ENCODE measurements around the gene SCN10A. TPM values are rescaled to one million over a fixed set of nuclear protein-coding genes. Genes with fewer than 3 reads are reported as not detected.

Gene SCN10A
- total RNA-seq, 3 donors from 2014 or later: not detected

DNA sequence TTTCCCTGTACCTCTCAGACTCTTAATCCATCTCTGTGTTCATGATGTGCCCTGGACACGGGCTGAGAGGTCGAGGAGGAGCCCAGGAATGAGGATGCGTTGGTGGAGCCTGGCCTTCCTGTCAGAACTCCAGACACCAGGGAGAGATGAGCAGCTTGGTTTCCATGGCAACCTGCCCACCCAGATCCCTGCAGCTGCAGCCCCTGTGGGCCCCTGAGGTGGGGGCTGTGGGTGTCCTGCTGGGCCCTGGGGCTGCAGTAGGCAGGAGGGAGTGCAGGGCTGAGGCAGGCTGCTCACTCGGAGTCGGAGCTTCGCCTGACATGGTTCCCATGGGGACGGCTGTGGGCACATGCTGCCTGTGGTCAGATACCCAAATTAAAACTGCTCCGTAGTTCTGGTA lies 7.7 kb upstream of the SCN10A start:
- Mint-ChIP-seq H3K4me3 (no peak overlapping the region), H3K9me3 (no peaks in the 10 kb centered on the region), H3K27me3 (ENCODE audit: low read depth) (peaks cover 12% of the 10 kb centered on the region), H3K36me3 (ENCODE audit: insufficient read depth) (no peaks in the 10 kb centered on the region), H3K4me1 (ENCODE audit: low read depth) (no peaks in the 10 kb centered on the region)
- ATAC-seq: no peak
- no peak for DNase-seq

DNA sequence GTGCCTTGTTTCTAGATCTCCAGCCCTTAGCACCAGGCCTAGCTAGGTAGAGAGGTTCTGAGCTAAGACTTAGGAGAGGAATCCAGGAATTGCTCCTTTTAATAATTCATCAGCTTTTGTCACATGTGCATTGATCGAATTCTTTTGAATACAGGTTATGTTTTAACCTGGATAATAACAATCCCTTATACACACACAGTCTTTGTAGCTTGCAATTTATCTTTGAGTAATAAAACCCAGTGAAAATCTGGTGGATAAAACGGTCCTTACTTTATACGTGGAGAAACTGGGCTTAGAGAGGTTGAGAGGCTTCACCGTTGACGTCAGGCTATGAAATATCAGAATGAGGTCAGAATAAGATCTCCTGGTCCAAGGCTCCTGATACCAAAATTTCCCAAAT lies 7.2 kb upstream of the SCN10A start:
- ATAC-seq (no peak), DNase-seq (no peak)
- H3K4me1 Mint-ChIP-seq (ENCODE audit: low read depth): no peaks in the 10 kb centered on the region
- H3K27me3 Mint-ChIP-seq (ENCODE audit: low read depth): peaks cover 12% of the 10 kb centered on the region
- no peak overlapping the region for H3K4me3 Mint-ChIP-seq
- H3K9me3 Mint-ChIP-seq: no peaks in the 10 kb centered on the region
- H3K36me3 Mint-ChIP-seq (ENCODE audit: insufficient read depth): no peaks in the 10 kb centered on the region

DNA sequence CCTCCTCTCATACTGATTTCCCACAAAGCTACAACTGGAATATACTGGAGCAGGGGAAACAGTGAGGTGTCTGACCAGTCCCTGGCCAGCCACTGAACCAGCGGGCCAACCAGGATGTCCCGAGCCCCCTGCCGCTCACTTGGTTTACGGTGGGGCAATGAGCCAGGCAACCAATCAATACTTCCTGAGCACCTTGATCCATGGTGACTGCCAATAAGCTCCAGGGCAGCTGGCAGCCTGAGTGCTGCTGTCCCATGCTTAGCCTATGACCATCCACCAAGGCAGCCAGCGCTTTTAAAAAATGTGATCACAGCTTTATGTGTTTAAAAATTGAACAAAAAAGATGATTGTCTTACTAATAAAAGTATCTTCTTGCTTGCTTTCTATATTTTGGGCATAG lies 4.2 kb downstream of the SCN10A start:
- Mint-ChIP-seq H3K9me3 (no peaks in the 10 kb centered on the region), H3K4me1 (ENCODE audit: low read depth) (no peaks in the 10 kb centered on the region), H3K36me3 (ENCODE audit: insufficient read depth) (no peaks in the 10 kb centered on the region), H3K27me3 (ENCODE audit: low read depth) (peaks cover 4% of the 10 kb centered on the region), H3K4me3 (no peak overlapping the region)
- no peak for ATAC-seq
- DNase-seq: no peak

- Mint-ChIP-seq H3K4me3 (no peak overlapping the region), H3K4me1 (ENCODE audit: low read depth) (no peaks in the 10 kb centered on the region), H3K9me3 (peaks cover 5% of the 10 kb centered on the region), H3K27me3 (ENCODE audit: low read depth) (peaks cover 6% of the 10 kb centered on the region), H3K36me3 (ENCODE audit: insufficient read depth) (no peaks in the 10 kb centered on the region)
- DNase-seq (no peak), ATAC-seq (no peak)
Observed at GRCh38 chr3:38805765-38806386, 10.1 kb downstream of the SCN10A start.

GRCh38 chr3:38805004-38805403 lies 11.0 kb downstream of the SCN10A start:
- Mint-ChIP-seq H3K27me3 (ENCODE audit: low read depth) (peaks cover 5% of the 10 kb centered on the region), H3K36me3 (ENCODE audit: insufficient read depth) (no peaks in the 10 kb centered on the region), H3K4me1 (ENCODE audit: low read depth) (no peaks in the 10 kb centered on the region), H3K9me3 (peaks cover 5% of the 10 kb centered on the region), H3K4me3 (no peak overlapping the region)
- ATAC-seq (no peak), DNase-seq (no peak)

GRCh38 chr3:38800511-38800910 lies 15.5 kb downstream of the SCN10A start:
- Mint-ChIP-seq H3K4me3 (no peak overlapping the region), H3K4me1 (ENCODE audit: low read depth) (no peaks in the 10 kb centered on the region), H3K27me3 (ENCODE audit: low read depth) (peaks cover 12% of the 10 kb centered on the region), H3K9me3 (no peaks in the 10 kb centered on the region), H3K36me3 (ENCODE audit: insufficient read depth) (no peaks in the 10 kb centered on the region)
- DNase-seq (no peak), ATAC-seq (no peak)

DNA sequence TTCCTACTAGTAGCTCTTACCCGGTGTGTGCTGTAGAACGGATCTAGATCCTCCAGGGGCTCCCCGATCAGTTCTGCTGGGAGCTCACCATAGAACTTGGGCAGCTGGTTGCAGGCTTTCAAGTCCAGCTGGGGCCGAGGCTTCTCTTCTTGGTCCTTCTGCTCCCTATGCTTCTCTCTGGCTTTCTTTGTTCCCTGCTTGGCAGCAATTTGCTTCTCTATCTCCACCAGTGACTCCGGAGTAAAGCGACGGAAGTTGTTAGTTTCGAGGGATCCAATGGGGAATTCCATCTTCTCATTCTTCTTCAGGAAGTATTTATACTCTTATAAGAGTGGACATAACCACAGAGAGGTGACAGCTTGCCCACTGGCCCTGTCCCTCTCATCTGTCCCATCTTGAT lies 22.3 kb downstream of the SCN10A start:
- Mint-ChIP-seq H3K4me3 (no peak overlapping the region), H3K9me3 (no peaks in the 10 kb centered on the region), H3K36me3 (ENCODE audit: insufficient read depth) (no peaks in the 10 kb centered on the region), H3K27me3 (ENCODE audit: low read depth) (peaks cover 8% of the 10 kb centered on the region), H3K4me1 (ENCODE audit: low read depth) (no peaks in the 10 kb centered on the region)
- DNase-seq: no peak
- no peak for ATAC-seq

- Mint-ChIP-seq H3K4me1 (ENCODE audit: low read depth) (no peaks in the 10 kb centered on the region), H3K9me3 (no peaks in the 10 kb centered on the region)
Observed at GRCh38 chr3:38792983-38793382, 23.0 kb downstream of the SCN10A start.

GRCh38 chr3:38782148-38782547 lies 33.9 kb downstream of the SCN10A start:
- Mint-ChIP-seq H3K4me3 (no peak overlapping the region), H3K27me3 (ENCODE audit: low read depth) (peaks cover 8% of the 10 kb centered on the region), H3K36me3 (ENCODE audit: insufficient read depth) (no peaks in the 10 kb centered on the region), H3K9me3 (peaks cover 5% of the 10 kb centered on the region), H3K4me1 (ENCODE audit: low read depth) (no peaks in the 10 kb centered on the region)
- no peak for DNase-seq
- ATAC-seq: no peak

More at GRCh38 chr3:38792983-38793382, 23.0 kb downstream of the SCN10A start:
- H3K4me3 Mint-ChIP-seq: no peak overlapping the region
- H3K36me3 Mint-ChIP-seq (ENCODE audit: insufficient read depth): no peaks in the 10 kb centered on the region
- peaks cover 5% of the 10 kb centered on the region for H3K27me3 Mint-ChIP-seq (ENCODE audit: low read depth)
- ATAC-seq: no peak
- no peak for DNase-seq

DNA sequence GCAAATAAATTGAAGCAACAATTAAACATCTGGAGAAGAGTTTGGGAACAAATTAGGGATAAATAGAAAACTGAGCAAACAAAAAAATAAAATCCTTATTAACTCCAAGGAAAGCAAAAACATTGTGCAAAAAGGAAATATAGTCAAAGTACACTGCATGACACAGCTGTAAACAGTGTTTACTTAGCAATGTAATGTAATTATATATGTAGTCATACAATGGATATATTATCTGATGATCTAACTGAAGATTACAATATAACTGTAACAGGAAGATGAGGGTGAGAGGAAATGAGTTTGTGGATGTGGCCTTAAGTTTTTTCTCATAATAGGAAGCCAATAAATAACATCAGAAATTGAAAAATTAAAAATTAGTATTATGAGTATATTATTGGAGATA lies 42.5 kb downstream of the SCN10A start:
- H3K36me3 Mint-ChIP-seq (ENCODE audit: insufficient read depth): no peaks in the 10 kb centered on the region
- no peaks in the 10 kb centered on the region for H3K4me1 Mint-ChIP-seq (ENCODE audit: low read depth)

GRCh38 chr3:38763569-38763968 lies 52.4 kb downstream of the SCN10A start:
- peaks cover 2% of the 10 kb centered on the region for H3K36me3 Mint-ChIP-seq (ENCODE audit: insufficient read depth)
- DNase-seq (no peak), ATAC-seq (no peak)
- no peak overlapping the region for H3K4me3 Mint-ChIP-seq
- H3K27me3 Mint-ChIP-seq (ENCODE audit: low read depth): peaks cover 7% of the 10 kb centered on the region
- peaks cover 10% of the 10 kb centered on the region for H3K9me3 Mint-ChIP-seq
- H3K4me1 Mint-ChIP-seq (ENCODE audit: low read depth): no peaks in the 10 kb centered on the region

More for the DNA sequence above, 42.5 kb downstream of the SCN10A start:
- peaks cover 10% of the 10 kb centered on the region for H3K9me3 Mint-ChIP-seq
- DNase-seq (no peak), ATAC-seq (no peak)
- H3K27me3 Mint-ChIP-seq (ENCODE audit: low read depth): peaks cover 32% of the 10 kb centered on the region
- H3K4me3 Mint-ChIP-seq: no peak overlapping the region

GRCh38 chr3:38758557-38758956 lies 57.5 kb downstream of the SCN10A start:
- H3K4me1 Mint-ChIP-seq (ENCODE audit: low read depth): no peaks in the 10 kb centered on the region
- no peaks in the 10 kb centered on the region for H3K36me3 Mint-ChIP-seq (ENCODE audit: insufficient read depth)
- H3K4me3 Mint-ChIP-seq: no peak overlapping the region
- ATAC-seq (no peak), DNase-seq (no peak)
- peaks cover 11% of the 10 kb centered on the region for H3K27me3 Mint-ChIP-seq (ENCODE audit: low read depth)
- peaks cover 5% of the 10 kb centered on the region for H3K9me3 Mint-ChIP-seq

- DNase-seq: no peak
- Mint-ChIP-seq H3K4me3 (no peak overlapping the region), H3K4me1 (ENCODE audit: low read depth) (no peaks in the 10 kb centered on the region), H3K9me3 (peaks cover 5% of the 10 kb centered on the region), H3K36me3 (ENCODE audit: insufficient read depth) (no peaks in the 10 kb centered on the region), H3K27me3 (ENCODE audit: low read depth) (peaks cover 11% of the 10 kb centered on the region)
- ATAC-seq: no peak
Observed at GRCh38 chr3:38757721-38758120, 58.3 kb downstream of the SCN10A start.

GRCh38 chr3:38756892-38757291 lies 59.1 kb downstream of the SCN10A start:
- Mint-ChIP-seq H3K27me3 (ENCODE audit: low read depth) (peaks cover 11% of the 10 kb centered on the region), H3K4me3 (no peak overlapping the region), H3K4me1 (ENCODE audit: low read depth) (no peaks in the 10 kb centered on the region), H3K9me3 (peaks cover 5% of the 10 kb centered on the region), H3K36me3 (ENCODE audit: insufficient read depth) (no peaks in the 10 kb centered on the region)
- DNase-seq: no peak
- no peak for ATAC-seq

DNA sequence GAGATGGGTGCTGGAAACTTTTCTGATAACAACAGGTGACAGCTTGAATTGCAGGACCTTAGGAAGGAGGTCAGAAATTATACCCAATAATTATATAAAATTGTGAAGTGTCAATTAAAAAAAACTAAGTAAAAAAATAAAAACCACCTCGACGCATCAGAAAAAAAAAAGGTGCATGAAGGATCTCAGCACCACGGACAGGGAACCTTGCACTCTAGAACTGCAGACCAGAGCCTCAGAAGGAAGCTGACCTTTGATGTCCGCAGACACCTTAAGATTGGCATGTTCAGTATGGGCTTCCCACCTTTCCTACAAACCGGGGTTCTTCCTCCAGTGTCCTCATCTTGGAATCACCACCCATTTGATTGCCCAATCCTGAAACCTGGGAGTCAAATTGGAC lies 60.9 kb downstream of the SCN10A start:
- H3K27me3 Mint-ChIP-seq (ENCODE audit: low read depth): peaks cover 14% of the 10 kb centered on the region
- DNase-seq (no peak), ATAC-seq (no peak)
- no peaks in the 10 kb centered on the region for H3K36me3 Mint-ChIP-seq (ENCODE audit: insufficient read depth)
- H3K9me3 Mint-ChIP-seq: peaks cover 5% of the 10 kb centered on the region
- no peaks in the 10 kb centered on the region for H3K4me1 Mint-ChIP-seq (ENCODE audit: low read depth)
- H3K4me3 Mint-ChIP-seq: no peak overlapping the region

DNA sequence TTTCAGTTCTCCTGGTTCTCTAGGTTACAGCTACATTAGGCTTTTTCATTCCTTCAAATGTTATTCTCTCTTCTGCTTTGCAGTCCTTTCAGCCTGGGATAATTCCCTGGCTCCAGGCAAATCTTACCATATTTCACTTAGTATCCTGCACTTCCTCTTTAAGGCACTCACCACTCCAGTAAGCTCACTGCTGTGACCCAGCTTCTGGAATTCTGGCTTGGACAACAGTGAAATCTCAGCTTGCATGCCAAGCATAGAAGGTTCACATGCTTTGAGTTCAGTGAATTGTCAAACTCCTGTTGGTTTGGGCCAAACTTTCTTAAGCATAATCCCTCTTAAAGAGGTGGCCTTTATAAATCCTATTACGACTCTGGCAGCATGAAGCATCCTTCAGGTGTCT lies 69.4 kb downstream of the SCN10A start:
- Mint-ChIP-seq H3K36me3 (ENCODE audit: insufficient read depth) (no peaks in the 10 kb centered on the region), H3K4me3 (no peak overlapping the region), H3K4me1 (ENCODE audit: low read depth) (no peaks in the 10 kb centered on the region), H3K27me3 (ENCODE audit: low read depth) (peaks cover 11% of the 10 kb centered on the region), H3K9me3 (no peaks in the 10 kb centered on the region)
- ATAC-seq: no peak
- no peak for DNase-seq
